Stimulated activated naive CD8-positive, alpha-beta T cell treated with anti-CD3 and anti-CD28 coated beads, Interleukin-15, Interleukin-2, amounts not matched to agents 100 U/mL and 50 U/mL, for 24 hours (primary cell): ENCODE data around the gene OGFR.

Experiments used
- ATAC-seq: fragments of 150-1000 bp; cut with Tn5 transposase; one replicate; pipeline ENCODE4 v1.10.0; 2021
- DNase-seq: peaks from one replicate; pipeline ENCODE4 v3.0.0; 2021

OGFR gene

GRCh38 chr20:62804627-62805154 is at the start of gene OGFR:
Gene OGFR, plus strand, starts transcription at chr20:62804835. Its CDS starts 25 bp downstream, at chr20:62804860.
- ATAC-seq: peak; percentile 48
- peak; percentile 81 for DNase-seq

GRCh38 chr20:62754991-62755356 is 49.7 kb upstream of the OGFR start:
- no peak for DNase-seq
- ATAC-seq: no peak

GRCh38 chr20:62755817-62756724 is 48.6 kb upstream of the OGFR start:
- no peak for DNase-seq
- no peak for ATAC-seq

GRCh38 chr20:62758226-62758912 is 46.3 kb upstream of the OGFR start:
- no peak for ATAC-seq
- no peak for DNase-seq

GRCh38 chr20:62759981-62760431 is 44.6 kb upstream of the OGFR start:
- DNase-seq (no peak), ATAC-seq (no peak)

- ATAC-seq (no peak), DNase-seq (no peak)
Observed at GRCh38 chr20:62760471-62760855, 44.2 kb upstream of the OGFR start.

- DNase-seq (no peak), ATAC-seq (no peak)
Observed at GRCh38 chr20:62760856-62761758, 43.5 kb upstream of the OGFR start.

- no peak for DNase-seq
- ATAC-seq: no peak
Observed at GRCh38 chr20:62761759-62762131, 42.9 kb upstream of the OGFR start.

- ATAC-seq: no peak
- DNase-seq: no peak
Observed at GRCh38 chr20:62762376-62762775, 42.3 kb upstream of the OGFR start.

- DNase-seq (no peak), ATAC-seq (no peak)
Observed at GRCh38 chr20:62762801-62763368, 41.8 kb upstream of the OGFR start.

GRCh38 chr20:62763404-62763803 is 41.2 kb upstream of the OGFR start:
- no peak for ATAC-seq
- no peak for DNase-seq

GRCh38 chr20:62764156-62764935 is 40.3 kb upstream of the OGFR start:
- no peak for ATAC-seq
- DNase-seq: no peak

GRCh38 chr20:62765021-62765420 is 39.6 kb upstream of the OGFR start:
- DNase-seq (no peak), ATAC-seq (no peak)

GRCh38 chr20:62765432-62766070 is 39.1 kb upstream of the OGFR start:
- DNase-seq (no peak), ATAC-seq (no peak)

GRCh38 chr20:62766071-62766450 is 38.6 kb upstream of the OGFR start:
- DNase-seq (no peak), ATAC-seq (no peak)

- no peak for ATAC-seq
Observed at GRCh38 chr20:62766716-62767115, 37.9 kb upstream of the OGFR start.

GRCh38 chr20:62768234-62768546 is 36.4 kb upstream of the OGFR start:
- ATAC-seq (no peak), DNase-seq (no peak)

More at GRCh38 chr20:62766716-62767115, 37.9 kb upstream of the OGFR start:
- no peak for DNase-seq

GRCh38 chr20:62768551-62769287 is 35.9 kb upstream of the OGFR start:
- ATAC-seq (no peak), DNase-seq (no peak)

GRCh38 chr20:62769346-62770071 is 35.1 kb upstream of the OGFR start:
- DNase-seq (no peak), ATAC-seq (no peak)
